T-helper 2 cell (primary cell): ENCODE results near the gene TFPI.
"Not testable (repeated sequence)": the region's sequence is repeated elsewhere in the genome, so short reads cannot be mapped to it uniquely, and the experiment has no call there.

Source experiments
- DNase-seq, 5 experiments: peaks; one replicate each; pipeline versions ENCODE4 v3.0.0 to v3.0.0-alpha.2; 2012 to 2022

TFPI gene

DNA sequence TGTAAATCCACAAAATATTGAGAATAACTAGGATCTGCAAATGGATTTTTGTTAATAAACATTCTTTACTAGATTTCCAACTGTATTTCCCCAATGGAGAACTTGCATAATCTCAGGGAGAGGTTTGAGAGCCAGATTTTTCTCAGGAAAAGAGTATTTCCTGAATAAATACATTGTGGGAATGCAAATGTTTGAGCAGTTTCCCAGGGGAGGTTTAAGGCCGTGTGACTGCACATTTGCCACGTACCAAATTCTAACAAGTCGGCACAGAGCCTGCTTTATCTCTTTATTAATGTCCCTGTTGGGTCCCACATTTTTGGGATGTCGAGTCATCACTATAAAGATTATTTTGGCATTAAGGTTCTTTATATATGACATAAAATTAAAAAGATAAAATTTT, 27.0 kb downstream of the TFPI start:
- DNase-seq: no peak

DNA sequence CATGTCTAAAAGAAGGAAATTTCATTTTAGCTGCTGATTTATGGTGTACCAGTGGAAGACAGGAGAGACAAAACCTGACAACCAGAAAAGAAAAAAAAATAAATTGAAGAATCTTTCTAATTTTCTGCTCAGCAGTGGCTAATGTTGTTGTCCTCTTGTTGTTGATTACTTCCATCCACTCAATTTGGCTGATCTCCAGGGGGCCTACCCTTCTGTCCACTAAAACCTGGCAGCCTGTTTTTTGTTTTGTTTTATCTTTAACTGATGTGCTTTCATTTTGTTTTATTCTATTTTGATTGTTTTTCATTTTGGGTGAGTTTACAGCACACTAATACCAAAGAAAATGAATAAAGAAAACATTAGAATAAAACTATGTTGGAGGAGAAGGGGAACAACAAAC, 27.4 kb downstream of the TFPI start:
- DNase-seq: no peak

- no peak for DNase-seq
Observed at GRCh38 chr2:187525163-187525900, 28.9 kb downstream of the TFPI start.

DNA sequence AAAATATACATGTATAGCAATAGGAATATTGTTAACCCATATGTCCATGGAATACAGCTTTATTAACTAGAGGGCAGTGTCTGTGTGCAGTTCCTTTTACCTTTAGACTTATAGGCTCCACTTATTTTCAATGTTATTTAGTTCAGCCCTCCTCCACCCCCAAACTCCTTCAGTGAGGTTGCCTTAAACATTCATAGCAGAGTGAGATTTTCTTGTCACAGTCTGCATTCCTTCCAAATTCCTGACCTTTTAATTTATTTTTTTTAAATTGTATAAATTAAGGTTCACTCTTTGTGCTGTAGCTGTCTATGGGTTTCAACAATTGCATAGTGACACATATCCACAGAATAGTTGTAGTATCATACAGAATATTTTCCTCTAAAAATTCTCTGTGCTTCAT, 30.9 kb downstream of the TFPI start:
- no peak for DNase-seq

- no peak for DNase-seq
Observed at GRCh38 chr2:187520121-187520624, 34.1 kb downstream of the TFPI start.

GRCh38 chr2:187519419-187520120, 34.7 kb downstream of the TFPI start:
- DNase-seq: no peak

DNA sequence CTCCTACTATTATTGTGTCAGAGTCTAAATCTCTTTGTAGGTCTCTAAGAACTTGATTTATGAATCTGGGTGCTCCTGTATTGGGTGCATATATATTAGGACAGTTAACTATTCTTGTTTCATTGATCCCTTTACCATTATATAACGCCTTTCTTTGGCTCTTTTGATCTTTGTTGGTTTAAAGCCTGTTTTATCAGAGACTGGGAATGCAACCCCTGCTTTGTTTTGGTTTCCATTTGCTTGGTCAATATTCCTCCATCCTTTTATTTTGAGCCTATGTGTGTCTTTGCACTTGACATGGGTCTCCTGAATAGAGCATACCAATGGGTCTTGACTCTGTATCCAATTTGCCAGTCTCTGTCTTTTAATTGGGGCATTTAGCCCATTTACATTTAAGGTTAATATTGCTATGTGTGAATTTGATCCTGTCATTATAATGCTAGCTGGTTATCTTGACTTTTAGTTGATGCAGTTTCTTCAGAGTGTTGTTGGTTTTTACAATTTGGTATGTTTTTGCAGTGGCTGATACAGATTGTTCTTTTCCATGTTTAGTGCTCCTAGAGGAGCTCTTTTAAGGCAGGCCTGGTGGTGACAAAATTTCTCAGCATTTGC, 36.4 kb downstream of the TFPI start:
- DNase-seq: not testable (repeated sequence)

GRCh38 chr2:187516630-187517510, 37.4 kb downstream of the TFPI start:
- DNase-seq: not testable (repeated sequence)

DNA sequence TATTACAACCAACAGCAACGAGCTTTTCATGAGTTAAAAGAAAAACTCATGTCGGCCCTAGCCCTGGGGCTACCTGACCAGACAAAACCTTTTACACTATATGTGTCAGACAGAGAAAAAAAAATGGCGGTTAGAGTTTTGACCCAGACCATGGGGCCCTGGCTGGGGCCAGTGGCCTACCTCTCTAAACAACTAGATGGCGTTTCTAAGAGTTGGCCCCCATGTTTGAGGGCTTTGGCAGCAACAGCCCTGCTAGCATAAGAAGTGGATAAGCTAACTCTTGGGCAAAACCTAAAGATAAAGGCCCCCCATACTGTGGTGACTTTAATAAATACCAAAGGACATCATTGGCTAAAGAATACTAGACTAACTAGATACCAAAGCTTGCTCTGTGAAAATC, 39.3 kb downstream of the TFPI start:
- no peak for DNase-seq

DNA sequence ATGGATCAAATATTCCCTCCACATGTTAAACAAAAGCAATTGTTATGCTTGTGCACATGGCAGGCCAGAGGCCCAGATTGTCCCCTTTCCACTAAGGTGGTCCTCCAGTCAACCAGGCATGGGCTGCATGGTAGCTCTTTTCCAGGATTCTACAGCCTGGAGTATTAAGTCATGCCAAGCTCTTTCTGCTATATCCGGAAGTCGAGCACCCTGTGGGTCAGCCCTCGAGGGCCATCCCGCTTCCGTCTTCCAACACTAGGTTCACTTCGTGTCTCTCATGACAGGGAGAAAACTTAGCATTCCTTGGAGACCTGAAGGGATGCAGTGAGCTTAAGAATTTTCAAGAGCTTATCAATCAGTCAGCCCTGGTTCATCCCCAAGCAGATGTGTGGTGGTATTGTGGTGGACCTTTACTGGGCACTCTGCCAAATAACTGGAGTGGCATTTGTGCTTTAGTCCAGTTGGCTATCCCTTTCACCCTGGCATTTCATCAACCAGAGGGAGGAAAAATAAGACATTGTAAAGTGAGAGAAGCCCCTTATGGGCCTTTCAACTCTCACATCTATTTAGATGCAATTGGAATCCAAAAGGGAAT, 39.9 kb downstream of the TFPI start:
- not testable (repeated sequence) for DNase-seq

DNA sequence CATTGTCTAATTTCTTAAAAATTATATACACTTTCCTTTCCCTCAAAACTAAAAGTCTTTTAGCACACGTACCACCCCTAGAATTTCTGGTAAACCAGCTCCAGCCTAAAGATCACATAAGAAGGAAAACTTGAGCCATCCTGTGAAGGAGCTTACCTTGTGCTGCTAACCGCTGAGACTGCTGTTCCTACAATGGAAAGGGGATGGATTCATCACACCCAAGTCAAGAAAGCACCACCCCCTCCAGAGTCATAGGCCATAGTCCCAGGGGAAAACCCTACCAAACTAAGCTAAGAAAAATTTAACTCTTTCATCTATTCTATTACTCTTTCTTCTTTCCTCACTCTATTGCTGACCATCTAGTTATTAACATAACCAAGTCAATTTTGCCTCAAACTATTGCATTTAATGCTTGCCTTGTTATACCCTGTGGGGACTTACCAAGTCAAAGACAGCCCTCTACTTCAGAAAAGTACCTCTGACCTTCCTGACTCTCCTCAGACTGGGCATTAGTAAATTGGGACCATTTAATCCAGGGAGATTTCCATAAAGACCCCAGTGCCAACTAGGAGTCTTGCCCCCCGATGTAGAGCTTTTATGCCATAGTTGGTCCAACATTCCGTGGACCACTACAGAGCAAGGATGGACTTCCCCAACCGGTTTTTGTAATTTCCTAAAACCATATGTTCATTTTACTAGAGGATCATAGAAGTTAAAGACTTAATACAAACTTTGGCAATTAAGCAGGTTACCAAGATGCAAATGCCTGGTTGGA, 40.6 kb downstream of the TFPI start:
- not testable (repeated sequence) for DNase-seq

DNA sequence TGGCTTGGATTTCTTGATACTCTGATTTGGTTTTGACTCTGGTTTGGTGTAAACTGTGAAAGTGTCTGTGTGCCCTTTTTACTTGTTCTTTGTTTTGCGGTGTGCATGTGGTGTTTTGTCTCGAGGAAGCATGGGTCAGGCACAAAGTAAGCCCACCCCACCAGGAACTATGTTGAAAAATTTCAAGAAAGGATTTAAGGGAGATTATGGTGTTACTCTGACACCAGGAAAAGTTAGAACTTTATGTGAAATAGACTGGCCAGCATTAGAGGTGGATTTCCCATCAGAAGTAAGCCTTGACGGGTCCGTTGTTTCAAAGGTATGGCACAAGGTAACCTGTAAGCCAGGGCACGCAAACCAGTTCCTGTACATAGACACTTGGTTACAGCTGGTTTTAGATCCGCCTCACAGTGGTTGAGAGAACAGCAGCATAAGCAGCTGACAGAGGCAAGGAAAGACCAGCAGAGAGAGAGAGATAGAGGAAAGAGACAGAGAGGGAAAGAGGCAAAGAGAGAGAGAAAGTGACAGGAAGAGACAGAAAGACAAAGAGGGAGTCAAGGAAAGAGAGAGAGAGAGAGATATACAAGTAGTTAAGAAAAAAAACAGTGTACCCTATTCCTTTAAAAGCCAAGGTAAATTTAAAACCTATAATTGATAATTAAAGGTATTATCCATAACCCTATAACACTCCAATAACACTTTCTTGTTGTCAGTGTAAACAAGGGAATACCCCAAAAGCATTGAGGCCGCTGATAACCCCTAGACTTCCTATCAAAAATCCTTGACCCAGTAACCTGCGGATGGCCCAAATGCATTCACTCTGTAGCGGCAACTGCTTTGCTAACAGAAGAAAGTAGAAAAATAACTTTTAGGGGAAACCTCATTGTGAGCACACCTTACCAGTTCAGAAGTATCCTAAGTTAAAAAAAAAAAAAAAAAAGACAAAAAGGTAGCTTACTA, 42.6 kb downstream of the TFPI start:
- no peak for DNase-seq

GRCh38 chr2:187510419-187511355, 43.5 kb downstream of the TFPI start:
- DNase-seq: not testable (repeated sequence)

- DNase-seq: peak in 1 of 5 experiments; percentile 15
Observed at GRCh38 chr2:187509667-187510417, 44.4 kb downstream of the TFPI start.

DNA sequence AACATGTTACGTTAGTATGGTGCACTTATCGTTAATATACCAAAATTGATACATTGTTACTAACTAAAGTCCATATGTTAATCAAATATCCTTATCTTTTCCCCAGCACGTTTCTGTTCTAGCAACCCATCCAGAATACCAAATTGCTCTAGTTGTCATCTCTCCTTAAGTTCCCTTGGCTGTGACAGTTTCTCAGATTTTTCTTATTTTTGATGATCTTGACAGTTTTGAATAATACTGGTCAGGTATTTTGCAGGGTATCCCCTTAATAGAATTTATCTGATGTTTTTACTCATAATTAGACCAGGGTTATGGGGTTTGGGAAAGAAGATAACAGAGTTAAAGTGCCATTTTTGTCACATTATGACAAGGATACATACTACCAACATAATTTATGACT, 47.8 kb downstream of the TFPI start:
- DNase-seq: no peak

DNA sequence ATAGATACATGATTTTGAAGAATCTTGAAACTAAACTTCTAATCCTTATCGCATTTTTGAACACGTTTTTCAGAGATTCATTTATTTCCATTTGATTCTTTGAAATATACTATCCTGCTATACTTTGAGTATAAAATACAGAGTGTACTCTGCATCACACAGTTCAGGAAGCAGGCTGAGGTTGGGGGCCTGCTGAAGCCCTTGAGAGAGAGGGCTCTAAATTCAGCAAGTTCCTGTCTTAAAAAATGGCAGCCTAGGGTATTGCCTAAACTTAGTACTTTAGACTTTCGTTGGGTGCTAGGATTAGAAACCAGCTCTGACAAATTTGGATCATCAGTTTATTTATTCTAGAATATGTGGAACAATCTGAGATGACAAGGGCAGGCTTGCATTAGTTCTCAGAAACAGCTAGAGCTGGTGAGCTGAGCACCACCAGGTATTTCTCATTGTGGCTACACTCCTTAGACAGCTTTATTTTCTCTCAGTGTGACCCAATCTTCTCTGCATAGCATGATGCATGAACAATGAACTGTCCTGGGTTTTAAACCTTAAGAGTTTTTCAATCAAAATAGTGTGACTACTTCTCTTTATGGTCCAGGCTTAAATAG, 49.1 kb downstream of the TFPI start:
- DNase-seq: no peak

DNA sequence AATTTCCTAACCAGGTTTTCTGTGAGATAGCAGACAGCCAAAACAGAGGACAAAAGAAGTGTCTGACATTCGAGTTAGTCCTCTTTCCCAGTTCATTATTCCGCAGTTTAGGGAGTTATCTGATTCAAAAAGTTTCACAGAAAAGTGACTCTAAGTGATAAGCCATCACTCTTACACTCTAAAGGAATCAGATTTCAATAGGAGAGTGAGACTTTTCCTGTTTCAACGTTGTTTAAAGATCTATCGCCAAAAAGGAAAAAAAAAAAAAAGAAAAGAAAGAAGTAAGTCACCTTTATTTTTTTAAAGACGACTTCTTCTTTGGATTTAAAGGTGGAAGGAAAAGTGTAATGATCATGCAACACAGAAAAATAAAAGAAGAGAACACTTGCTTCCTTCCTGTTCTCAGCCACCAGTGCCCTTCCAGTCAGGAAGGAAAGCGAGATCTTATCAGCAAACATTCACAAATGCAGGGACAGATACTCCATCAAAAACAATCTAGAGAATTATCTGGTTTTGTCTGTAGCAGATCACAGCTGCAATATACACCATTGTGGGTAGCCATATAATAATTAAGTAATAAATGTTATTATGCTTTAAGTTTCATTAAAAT, 49.8 kb downstream of the TFPI start:
- DNase-seq: no peak
